Glomerular visceral epithelial cell (primary cell): ENCODE data around the gene FAM120B.
"Not testable (repeated sequence)": the region's sequence is repeated elsewhere in the genome, so short reads cannot be mapped to it uniquely, and the experiment has no call there.

ENCODE experiments used
- DNase-seq: peaks from one replicate; pipeline ENCODE4 v3.0.0-alpha.2; 2016; ENCODE audit errors: extremely low spot score

Gene FAM120B, protein sequence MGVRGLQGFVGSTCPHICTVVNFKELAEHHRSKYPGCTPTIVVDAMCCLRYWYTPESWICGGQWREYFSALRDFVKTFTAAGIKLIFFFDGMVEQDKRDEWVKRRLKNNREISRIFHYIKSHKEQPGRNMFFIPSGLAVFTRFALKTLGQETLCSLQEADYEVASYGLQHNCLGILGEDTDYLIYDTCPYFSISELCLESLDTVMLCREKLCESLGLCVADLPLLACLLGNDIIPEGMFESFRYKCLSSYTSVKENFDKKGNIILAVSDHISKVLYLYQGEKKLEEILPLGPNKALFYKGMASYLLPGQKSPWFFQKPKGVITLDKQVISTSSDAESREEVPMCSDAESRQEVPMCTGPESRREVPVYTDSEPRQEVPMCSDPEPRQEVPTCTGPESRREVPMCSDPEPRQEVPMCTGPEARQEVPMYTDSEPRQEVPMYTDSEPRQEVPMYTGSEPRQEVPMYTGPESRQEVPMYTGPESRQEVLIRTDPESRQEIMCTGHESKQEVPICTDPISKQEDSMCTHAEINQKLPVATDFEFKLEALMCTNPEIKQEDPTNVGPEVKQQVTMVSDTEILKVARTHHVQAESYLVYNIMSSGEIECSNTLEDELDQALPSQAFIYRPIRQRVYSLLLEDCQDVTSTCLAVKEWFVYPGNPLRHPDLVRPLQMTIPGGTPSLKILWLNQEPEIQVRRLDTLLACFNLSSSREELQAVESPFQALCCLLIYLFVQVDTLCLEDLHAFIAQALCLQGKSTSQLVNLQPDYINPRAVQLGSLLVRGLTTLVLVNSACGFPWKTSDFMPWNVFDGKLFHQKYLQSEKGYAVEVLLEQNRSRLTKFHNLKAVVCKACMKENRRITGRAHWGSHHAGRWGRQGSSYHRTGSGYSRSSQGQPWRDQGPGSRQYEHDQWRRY

DNA sequence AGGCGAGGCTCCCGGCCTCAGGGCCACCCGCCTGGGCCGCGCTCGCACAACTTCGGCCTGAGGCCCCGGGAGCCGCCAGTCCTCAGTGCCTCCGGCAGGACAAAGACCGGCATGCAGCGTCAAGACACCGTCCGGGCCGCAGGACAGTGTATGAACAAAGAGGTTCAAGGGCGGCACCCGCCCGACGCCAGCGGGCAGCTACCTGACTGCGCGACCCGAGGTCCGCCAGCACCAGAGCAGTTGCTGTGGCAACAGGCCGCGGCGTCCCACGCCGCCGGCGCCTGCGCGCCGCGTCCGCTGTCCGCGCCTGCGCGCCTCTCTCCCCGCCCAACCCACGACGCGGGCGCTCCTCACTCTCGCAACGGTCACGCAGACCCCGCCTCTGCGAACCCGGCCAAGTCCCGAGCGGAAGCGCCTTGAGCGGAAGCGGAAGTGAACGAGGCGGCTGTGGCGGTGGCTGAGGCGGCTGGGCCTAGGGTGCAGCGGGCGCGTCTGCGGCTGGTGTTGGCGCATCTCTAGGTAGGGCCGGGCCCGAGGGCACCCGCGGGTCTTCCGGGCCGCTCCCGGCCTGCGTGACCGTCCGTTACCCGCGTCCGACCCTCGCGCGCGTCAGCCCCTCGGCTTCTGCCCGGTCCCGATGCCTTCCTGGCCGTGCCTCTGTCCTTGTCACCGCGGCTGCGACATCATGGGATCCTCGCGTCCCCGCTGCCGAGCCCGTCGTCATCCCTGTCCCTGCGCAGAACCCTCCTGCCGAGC lies at the start of gene FAM120B:
Gene FAM120B (plus strand): TSS at position 435 of the 756 bp plus-strand sequence. CDS start 10,633 bp downstream, outside the sequence.
- DNase-seq: peak; percentile 96

DNA sequence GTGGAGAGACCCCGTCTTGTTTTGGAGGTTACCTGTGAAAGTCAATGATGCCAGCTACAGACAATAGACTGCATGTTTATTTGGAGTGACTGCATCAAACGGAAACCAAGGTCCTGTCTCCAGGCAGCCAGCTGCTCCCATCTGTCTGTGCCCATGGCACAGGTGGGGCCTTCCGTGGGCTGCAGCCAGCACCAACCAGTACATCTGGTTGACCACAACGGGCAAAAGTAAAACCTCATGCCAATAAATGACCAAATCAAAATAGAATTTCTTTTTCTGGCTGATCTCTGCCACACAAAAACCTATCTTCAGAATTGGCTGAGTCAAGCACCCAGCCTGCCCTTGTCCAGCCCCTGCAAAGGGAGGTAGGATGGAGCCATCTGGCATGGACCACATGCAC lies 49.2 kb upstream of the FAM120B start:
- no peak for DNase-seq

DNA sequence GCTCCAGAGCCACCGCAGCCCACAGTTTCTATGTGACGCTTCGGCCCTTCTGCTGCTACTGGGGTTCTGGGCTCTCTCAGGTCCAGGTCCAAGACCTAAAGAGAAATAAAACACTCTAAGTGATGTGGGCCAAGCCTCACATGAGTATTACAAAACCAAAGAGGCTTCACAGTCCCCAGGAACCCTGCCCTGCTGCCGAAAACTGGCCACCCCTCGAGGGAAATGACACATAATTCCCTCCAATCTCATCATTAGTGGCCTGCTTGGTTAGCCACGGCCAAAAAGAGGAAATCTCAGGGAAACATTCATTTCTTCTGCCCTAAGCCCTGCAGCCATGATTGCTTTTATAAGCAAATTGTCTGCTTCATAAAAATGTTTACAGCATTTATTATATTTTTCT lies 48.2 kb upstream of the FAM120B start:
- no peak for DNase-seq

DNA sequence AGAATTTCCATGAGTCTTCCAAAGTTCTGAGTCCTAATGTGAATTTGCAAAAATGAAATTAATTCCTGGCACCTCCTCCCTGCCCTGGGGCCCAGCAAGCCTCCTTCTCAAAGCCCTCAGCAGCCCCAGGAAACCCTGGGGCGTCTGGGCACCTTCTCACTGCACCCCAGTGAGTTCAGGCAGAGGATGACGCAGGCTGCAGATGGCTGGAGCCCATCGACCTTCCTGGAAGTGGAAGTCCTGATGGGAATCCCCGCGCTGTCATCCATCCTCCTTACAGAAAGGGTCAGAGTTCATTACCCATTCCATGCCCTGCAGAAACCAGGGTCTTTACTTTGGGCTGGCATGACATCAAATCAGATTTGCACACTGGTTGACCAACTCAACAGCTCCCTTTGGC lies 47.3 kb upstream of the FAM120B start:
- no peak for DNase-seq

DNA sequence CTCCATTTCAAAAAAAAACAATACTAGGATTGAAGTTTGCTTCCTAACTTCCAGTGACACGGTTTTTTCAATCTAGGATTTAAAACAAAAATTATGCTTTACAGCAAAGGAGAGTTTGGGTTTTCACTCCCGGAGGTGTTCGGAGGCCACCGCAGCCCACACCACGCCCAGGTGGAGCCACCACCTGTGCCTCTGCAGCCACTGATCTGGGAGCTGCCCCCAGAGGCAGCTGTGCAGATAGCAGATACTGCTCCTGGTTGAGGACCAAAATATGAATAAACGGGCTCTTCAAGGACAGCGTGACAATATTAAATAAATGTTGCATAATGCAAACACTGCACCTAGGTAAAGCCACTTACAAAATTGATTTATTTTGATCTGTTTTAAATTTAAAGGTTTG lies 45.9 kb upstream of the FAM120B start:
- no peak for DNase-seq

DNA sequence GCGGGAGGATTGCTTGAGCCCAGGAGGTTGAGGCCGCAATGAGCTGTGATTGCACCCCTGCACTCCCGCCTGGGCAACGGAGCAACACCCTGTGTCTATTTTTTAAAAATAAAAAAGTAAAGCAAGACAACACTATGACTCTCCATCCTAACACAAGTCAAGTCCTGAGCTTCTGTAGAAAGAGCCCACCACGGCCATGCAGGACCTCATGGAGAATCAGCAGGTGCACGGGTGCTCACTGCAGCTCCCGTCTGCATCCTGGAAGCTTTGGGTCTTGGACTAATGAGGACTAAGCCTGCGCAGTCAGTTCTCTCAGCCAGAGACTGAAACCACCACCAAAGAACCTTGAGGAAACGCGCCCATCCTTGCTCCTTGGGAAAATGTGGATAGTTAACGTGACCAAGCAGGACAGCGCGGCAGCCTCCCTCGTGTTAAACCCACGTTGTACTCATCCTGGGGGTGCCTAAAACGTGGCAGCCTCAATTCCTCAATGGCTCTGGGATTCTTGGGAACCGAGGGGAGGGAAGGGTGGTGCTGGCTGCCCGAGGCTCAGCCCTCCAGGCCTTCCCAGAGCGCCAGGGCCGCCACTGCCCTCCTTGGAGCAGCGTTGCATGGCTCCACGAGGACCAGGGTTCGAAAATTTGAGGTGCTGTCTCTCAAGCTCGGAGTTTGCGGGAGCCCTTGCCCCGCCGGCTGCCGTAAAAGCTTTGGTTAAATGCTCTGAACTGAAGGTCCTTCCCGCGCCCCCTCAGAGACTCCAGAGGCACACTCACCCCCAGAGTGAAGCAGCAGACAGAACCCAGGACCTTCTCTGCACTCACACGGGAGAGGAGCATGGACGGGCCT lies 44.7 kb upstream of the FAM120B start:
- DNase-seq: no peak

DNA sequence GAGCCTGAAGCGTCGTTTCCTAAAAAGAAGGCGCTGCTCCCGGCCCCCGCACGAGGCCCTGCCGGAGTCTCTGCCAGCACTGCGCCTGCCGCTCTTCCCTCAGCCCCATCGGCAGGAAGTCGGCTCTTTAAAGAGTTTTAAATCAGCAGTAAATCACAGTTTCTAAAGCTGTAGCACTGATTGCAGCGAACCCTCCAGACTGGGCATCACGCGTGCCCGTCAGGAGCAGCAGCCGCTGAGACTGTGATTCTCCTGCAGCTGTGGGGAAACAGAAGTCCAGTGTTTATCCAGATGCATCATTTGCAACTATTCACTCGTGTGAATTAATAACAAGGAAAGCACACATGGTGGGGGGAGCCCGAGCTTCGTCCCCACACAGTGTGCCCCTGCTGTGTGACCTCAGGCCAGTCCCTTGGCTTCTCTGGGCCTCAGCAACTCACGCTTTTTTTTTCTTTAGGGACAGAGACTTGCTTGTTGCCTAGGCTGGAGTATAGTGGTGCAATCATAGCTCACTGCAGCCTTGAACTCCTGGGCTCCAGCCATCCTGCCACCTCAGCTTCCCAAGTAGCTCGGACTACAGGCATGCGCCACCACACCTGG lies 44.0 kb upstream of the FAM120B start:
- DNase-seq: no peak

- DNase-seq: no peak
These were observed 43.1 kb upstream of the FAM120B start for GRCh38 chr6:170263410-170263809.

DNA sequence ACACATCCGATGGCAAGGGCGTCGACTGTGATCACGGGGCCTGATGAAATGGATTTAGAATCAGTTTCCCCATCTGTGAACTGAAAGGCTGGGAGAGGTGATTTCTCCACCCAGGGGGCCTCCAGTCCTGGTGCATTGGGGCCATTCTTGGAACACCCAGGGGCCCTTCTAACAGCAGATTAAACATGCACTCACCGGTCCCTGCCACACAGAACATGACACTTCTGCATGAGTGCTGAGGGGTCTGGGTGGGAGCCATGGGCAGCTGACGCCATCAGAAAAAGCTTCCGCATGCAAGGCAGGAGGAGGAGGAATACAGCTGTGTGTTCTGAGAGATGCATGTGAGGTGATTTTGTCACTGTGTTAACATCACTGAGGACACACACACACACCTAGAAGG lies 42.5 kb upstream of the FAM120B start:
- DNase-seq: no peak

DNA sequence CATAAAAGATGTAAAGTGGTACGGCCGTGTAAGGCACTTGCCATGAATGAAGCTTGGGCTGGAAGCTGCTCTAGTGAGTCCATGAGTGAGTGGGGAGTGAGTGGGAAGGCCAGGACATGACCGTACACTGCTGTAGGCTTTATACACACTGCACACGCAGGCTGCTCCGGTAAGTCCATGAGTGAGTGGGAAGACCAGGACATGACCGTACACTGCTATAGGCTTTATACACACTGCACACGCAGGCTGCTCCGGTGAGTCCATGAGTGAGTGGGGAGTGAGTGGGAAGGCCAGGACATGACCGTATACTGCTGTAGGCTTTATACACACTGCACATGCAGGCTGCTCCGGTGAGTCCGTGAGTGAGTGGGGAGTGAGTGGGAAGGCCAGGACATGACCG lies 41.9 kb upstream of the FAM120B start:
- DNase-seq: not testable (repeated sequence)

- no peak for DNase-seq
These were observed 40.9 kb upstream of the FAM120B start for GRCh38 chr6:170265655-170266054.

DNA sequence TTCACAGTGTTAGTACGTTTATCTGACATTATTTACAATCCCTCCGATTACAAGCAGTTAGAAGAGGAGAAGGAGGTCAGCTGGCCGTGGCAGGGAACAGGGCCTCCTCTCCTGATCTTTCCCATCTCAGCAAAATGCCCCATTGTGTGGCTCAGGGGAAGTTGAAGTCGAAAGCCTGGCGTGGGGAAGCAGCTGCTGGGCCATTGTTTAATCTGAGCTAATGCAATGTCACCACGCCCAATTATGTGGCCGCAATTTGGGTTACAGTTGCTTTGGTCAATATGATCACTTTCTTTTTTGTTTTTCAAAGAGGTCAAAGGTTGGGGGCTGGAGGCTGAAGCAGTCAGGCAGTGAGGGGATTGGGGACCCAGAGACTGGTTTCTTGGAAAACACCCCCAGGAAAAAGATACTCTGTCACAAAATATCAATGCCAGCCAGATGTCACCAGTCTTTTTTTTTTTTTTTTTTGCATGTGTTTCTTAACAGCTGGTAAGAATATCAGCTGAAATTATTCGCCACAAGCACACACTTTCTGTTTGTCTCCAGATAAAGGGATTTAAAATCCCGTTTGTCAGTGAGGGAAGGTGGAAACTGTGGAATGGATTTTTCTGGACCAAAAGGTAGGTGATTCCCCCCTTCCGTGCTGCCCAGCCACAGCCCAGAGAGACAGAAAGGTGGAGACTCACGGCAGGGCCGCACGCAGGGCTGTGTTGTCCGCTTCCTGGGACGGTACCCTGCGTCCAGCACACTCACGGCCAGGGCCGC lies 40.3 kb upstream of the FAM120B start:
- no peak for DNase-seq

DNA sequence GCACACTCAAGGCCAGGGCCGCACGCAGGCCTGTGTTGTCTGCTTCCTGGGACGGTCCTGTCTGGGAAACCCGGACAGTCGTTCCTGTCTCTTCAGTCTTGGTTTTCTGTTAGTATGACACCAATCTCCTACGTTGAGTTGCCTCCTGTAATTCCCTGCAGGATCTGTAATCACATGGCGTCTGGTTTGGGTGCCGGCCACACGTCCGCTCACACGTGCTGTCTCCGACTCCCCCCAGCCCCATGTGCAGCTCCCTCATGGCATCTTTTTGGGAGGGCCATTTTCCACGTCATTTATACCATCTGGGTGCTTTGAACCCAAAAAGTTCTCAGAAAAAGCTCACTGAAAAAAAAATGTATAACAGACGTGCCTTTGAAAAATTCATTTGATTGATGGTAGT lies 38.9 kb upstream of the FAM120B start:
- no peak for DNase-seq

DNA sequence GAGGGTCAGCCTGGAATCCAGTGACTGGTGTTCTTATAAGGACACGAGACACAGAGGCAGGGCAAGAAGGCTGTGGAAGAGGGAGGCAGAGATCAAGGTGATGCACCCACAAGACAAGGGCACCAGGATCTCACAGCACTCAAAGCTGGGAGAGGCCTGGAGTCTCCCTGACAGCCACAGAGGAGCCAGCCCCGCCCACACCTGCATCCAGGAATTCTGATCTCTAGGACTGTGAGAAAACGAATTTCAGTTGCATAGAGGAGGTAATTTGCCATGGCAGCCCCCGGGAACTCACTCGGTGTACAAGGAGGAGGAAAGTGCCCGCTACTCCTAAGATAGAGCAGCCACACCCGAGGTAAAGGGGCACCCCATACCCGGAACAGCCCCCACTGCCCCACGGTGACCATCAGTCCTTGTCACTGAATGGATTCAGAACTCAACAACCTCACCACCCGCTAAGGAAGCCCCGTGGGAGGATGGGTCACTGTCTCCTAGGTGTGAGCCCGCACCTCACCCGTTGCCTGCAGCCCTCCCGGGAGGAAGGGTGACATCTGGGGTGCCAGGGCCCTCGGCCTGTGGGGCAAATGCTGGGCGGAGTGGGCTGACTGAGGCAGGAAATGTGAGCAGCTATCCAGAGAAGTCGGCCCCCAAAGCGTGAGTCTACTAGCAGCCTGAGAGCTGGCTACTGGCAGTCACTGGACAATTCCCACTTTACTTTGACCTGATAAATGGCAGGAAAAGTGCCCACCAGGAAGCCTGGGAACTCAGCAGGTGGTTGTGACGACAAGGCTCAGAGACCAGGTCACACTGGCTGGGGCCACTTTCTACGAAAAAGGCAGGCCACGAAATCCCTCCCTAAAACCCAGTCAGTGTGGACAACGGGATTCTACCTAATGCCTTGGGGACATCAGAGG lies 38.1 kb upstream of the FAM120B start:
- DNase-seq: no peak

GRCh38 chr6:170269151-170269845 lies 37.3 kb upstream of the FAM120B start:
- DNase-seq: no peak

DNA sequence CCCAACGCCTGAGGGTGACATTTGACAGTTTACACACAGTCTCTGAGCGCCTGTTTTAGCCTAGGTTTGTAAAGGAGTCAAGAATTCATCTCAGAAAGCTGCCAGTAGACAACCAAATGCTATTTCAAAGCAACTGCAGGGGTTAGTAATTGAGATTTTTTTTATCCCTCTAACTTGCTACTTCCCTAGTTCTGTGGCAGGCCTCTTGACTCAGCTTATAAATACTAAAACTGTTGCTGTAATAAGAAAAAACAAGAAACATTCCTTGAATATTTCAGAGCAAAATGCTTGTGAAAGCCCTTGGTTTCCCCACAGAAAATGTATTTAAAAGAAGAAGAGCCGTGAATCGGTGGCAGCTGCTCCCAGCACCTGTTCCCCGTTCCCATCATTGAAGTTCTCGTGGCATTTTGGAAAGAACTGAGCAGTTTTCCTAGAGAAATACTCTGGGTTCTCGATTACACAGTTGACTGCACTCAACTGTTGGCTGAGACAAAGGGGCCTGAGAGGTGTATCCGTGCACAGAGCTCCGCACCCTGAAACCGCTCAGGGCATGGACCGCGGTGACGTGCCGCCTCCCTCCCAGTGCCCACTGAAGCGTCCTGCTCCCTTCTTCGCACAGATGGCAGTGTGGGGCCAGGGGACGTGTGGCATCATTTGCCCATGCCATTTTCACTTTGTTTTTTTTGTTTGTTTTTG lies 36.6 kb upstream of the FAM120B start:
- DNase-seq: no peak

- DNase-seq: no peak
These were observed 35.5 kb upstream of the FAM120B start for GRCh38 chr6:170270984-170271593.
